ENCODE measurements around the gene SCFD2. TPM values are rescaled to one million over a fixed set of nuclear protein-coding genes. Genes with fewer than 3 reads are reported as not detected.
"Not testable (repeated sequence)": the region's sequence is repeated elsewhere in the genome, so short reads cannot be mapped to it uniquely, and the experiment has no call there.

Gene SCFD2
- total RNA-seq, 1 donor from 2014 or later = 10.7 TPM

- H3K4me3 Mint-ChIP-seq (ENCODE audit: unreplicated experiment) = no peak overlapping the region
- H3K9me3 Mint-ChIP-seq (ENCODE audit: low read depth) = peaks cover 3% of the 10 kb centered on the region
- H3K4me1 Mint-ChIP-seq (ENCODE audit: low read depth) = peaks cover 25% of the 10 kb centered on the region
- DNase-seq (ENCODE audit: low spot score) = no peak
- H3K36me3 Mint-ChIP-seq (ENCODE audit: low read depth) = peaks cover 4% of the 10 kb centered on the region
- no peak overlapping the region for H3K27ac Mint-ChIP-seq (ENCODE audit: unreplicated experiment)
- no peaks in the 10 kb centered on the region for H3K27me3 Mint-ChIP-seq (ENCODE audit: low read depth)
- no peak for TF ChIP-seq CTCF (IDR thresholded peaks at IDR 0.05)
Measured at GRCh38 chr4:53060278-53060677, 305.6 kb downstream of the SCFD2 start.

- Mint-ChIP-seq H3K27me3 (ENCODE audit: low read depth) (no peaks in the 10 kb centered on the region), H3K36me3 (ENCODE audit: low read depth) (peaks cover 4% of the 10 kb centered on the region), H3K27ac (ENCODE audit: unreplicated experiment) (no peak overlapping the region), H3K4me1 (ENCODE audit: low read depth) (peaks cover 25% of the 10 kb centered on the region), H3K9me3 (ENCODE audit: low read depth) (peaks cover 3% of the 10 kb centered on the region), H3K4me3 (ENCODE audit: unreplicated experiment) (no peak overlapping the region)
- no peak for TF ChIP-seq CTCF (IDR thresholded peaks at IDR 0.05)
- DNase-seq (ENCODE audit: low spot score) = no peak
Measured at GRCh38 chr4:53059871-53060270, 306.0 kb downstream of the SCFD2 start.

- no peak overlapping the region for H3K27ac Mint-ChIP-seq (ENCODE audit: unreplicated experiment)
- H3K27me3 Mint-ChIP-seq (ENCODE audit: low read depth) = no peaks in the 10 kb centered on the region
- H3K36me3 Mint-ChIP-seq (ENCODE audit: low read depth) = peaks cover 4% of the 10 kb centered on the region
- H3K4me1 Mint-ChIP-seq (ENCODE audit: low read depth) = peaks cover 21% of the 10 kb centered on the region
- TF ChIP-seq CTCF (IDR thresholded peaks at IDR 0.05) = no peak
- no peak overlapping the region for H3K4me3 Mint-ChIP-seq (ENCODE audit: unreplicated experiment)
- no peak for DNase-seq (ENCODE audit: low spot score)
- H3K9me3 Mint-ChIP-seq (ENCODE audit: low read depth) = peaks cover 3% of the 10 kb centered on the region
Measured at GRCh38 chr4:53059256-53059655, 306.6 kb downstream of the SCFD2 start.

DNA sequence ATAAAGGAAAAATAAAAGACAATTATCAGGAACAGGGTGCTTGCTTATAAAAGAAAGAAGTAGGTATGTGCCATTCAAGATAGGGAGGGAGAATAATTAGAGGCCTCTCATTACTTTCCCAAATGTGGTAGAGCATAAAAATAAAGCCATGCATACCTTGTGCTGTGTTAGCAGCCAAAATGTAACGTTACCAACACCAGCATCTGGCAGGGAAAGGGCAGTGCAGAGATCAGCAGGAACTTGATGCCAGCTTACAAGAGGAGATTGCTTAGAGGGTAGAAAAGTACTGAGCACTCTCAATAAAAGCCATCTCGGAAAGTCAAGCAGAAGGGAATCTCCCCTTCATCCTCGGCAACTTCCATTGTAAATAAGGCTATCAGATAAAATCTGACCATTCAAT is 308.2 kb downstream of the SCFD2 start:
- no peak for TF ChIP-seq CTCF (IDR thresholded peaks at IDR 0.05)
- Mint-ChIP-seq H3K27me3 (ENCODE audit: low read depth) (no peaks in the 10 kb centered on the region), H3K36me3 (ENCODE audit: low read depth) (peaks cover 4% of the 10 kb centered on the region), H3K27ac (ENCODE audit: unreplicated experiment) (no peak overlapping the region), H3K9me3 (ENCODE audit: low read depth) (peaks cover 3% of the 10 kb centered on the region), H3K4me1 (ENCODE audit: low read depth) (peaks cover 21% of the 10 kb centered on the region), H3K4me3 (ENCODE audit: unreplicated experiment) (no peak overlapping the region)
- no peak for DNase-seq (ENCODE audit: low spot score)

DNA sequence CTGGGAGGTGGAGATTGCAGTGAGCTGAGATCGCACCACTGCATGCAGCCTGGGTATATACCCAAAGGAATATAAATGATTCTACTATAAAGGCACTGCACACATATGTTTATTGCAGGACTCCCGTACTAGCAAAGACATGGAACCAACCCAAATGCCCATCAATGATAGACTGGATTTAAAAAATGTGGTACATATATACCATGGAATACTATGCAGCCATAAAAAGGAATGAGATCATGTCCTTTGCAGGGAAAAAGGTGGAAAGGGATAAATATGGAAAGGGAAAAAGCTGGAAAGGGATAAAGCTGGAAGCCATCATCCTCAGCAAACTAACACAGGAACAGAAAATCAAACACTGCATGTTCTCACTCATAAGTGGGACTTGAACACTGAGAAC is 308.8 kb downstream of the SCFD2 start:
- not testable (repeated sequence) for H3K9me3 Mint-ChIP-seq (ENCODE audit: low read depth); H3K36me3 Mint-ChIP-seq (ENCODE audit: low read depth); H3K27me3 Mint-ChIP-seq (ENCODE audit: low read depth); DNase-seq (ENCODE audit: low spot score); H3K4me3 Mint-ChIP-seq (ENCODE audit: unreplicated experiment); H3K27ac Mint-ChIP-seq (ENCODE audit: unreplicated experiment)
- H3K4me1 Mint-ChIP-seq (ENCODE audit: low read depth) = peaks cover 21% of the 10 kb centered on the region

- Mint-ChIP-seq H3K4me1 (ENCODE audit: low read depth) (peaks cover 21% of the 10 kb centered on the region), H3K9me3 (ENCODE audit: low read depth) (peaks cover 3% of the 10 kb centered on the region), H3K4me3 (ENCODE audit: unreplicated experiment) (no peak overlapping the region), H3K27ac (ENCODE audit: unreplicated experiment) (peak overlapping the region; percentile 19), H3K36me3 (ENCODE audit: low read depth) (peaks cover 4% of the 10 kb centered on the region), H3K27me3 (ENCODE audit: low read depth) (no peaks in the 10 kb centered on the region)
- no peak for DNase-seq (ENCODE audit: low spot score)
- TF ChIP-seq CTCF (IDR thresholded peaks at IDR 0.05) = no peak
Measured at GRCh38 chr4:53055716-53056403, 310.0 kb downstream of the SCFD2 start.
